H9 (cell line): ENCODE measurements around the gene KCNMA1. TPM values are rescaled to one million over a fixed set of nuclear protein-coding genes. Genes with fewer than 3 reads are reported as not detected.

ENCODE experiments used
- DNase-seq: peaks from one replicate; pipeline ENCODE4 v3.0.0-alpha.2; 2017
- H2AFZ ChIP-seq: one replicate; pipeline ENCODE4 v1.6.1; 2013; ENCODE audit warnings: mild to moderate bottlenecking, low read length, control low read depth, moderate library complexity
- H2AK5ac ChIP-seq: 2 replicates; pipeline ENCODE4 v1.6.1; 2013; ENCODE audit warnings: low read length, control low read depth, mixed read lengths; ENCODE audit not compliant: insufficient read length
- H2BK120ac ChIP-seq: one replicate; pipeline ENCODE4 v1.6.1; 2013; ENCODE audit warnings: low read depth, mild to moderate bottlenecking, low read length, control low read depth, inconsistent platforms; ENCODE audit not compliant: poor library complexity, severe bottlenecking
- H2BK12ac ChIP-seq: 2 replicates; pipeline ENCODE4 v1.6.1; 2013; ENCODE audit warnings: low read length, control low read depth, mixed read lengths, low read depth; ENCODE audit not compliant: insufficient read length
- H2BK15ac ChIP-seq: 2 replicates; pipeline ENCODE4 v1.6.1; 2013; ENCODE audit warnings: low read depth, low read length, control low read depth
- H2BK20ac ChIP-seq: one replicate; pipeline ENCODE4 v1.6.1; 2013; ENCODE audit warnings: low read depth, mild to moderate bottlenecking, low read length, control low read depth, inconsistent platforms; ENCODE audit not compliant: poor library complexity, severe bottlenecking
- H2BK5ac ChIP-seq: 2 replicates; pipeline ENCODE4 v1.6.1; 2013; ENCODE audit warnings: low read length, control low read depth, mixed read lengths; ENCODE audit not compliant: insufficient read length
- H3K14ac ChIP-seq: 2 replicates; pipeline ENCODE4 v1.6.1; 2013; ENCODE audit warnings: low read length, control low read depth; ENCODE audit not compliant: insufficient read depth
- H3K18ac ChIP-seq: 2 replicates; pipeline ENCODE4 v1.6.1; 2013; ENCODE audit warnings: low read depth, mild to moderate bottlenecking, mixed read lengths, low read length, control low read depth; ENCODE audit not compliant: insufficient read length
- H3K23ac ChIP-seq: 2 replicates; pipeline ENCODE4 v1.6.1; 2013; ENCODE audit warnings: low read length, control low read depth, mixed read lengths, low read depth; ENCODE audit not compliant: insufficient read length
- H3K23me2 ChIP-seq: 2 replicates; pipeline ENCODE4 v1.6.1; 2013; ENCODE audit warnings: low read depth, mild to moderate bottlenecking, mixed read lengths, low read length, control low read depth; ENCODE audit not compliant: insufficient read length, poor library complexity, severe bottlenecking
- H3K27ac ChIP-seq: 2 replicates; pipeline ENCODE4 v1.5.1; 2013; ENCODE audit warnings: low read length, control low read depth, mixed read lengths, low read depth; ENCODE audit not compliant: insufficient read length
- H3K27me3 ChIP-seq: 2 replicates; pipeline ENCODE4 v1.6.1; 2013; ENCODE audit warnings: low read length, control low read depth, inconsistent platforms; ENCODE audit not compliant: insufficient read depth
- H3K4ac ChIP-seq: 2 replicates; pipeline ENCODE4 v1.6.1; 2013; ENCODE audit warnings: low read depth, mild to moderate bottlenecking, control low read depth, inconsistent platforms, low read length, moderate library complexity
- H3K4me1 ChIP-seq: 2 replicates; pipeline ENCODE4 v1.6.1; 2013; ENCODE audit warnings: low read length, control low read depth, inconsistent platforms; ENCODE audit not compliant: insufficient read depth
- H3K4me2 ChIP-seq: 2 replicates; pipeline ENCODE4 v1.6.1; 2013; ENCODE audit warnings: low read length, control low read depth, mixed read lengths; ENCODE audit not compliant: insufficient read length, insufficient read depth
- H3K56ac ChIP-seq: 2 replicates; pipeline ENCODE4 v1.6.1; 2013; ENCODE audit warnings: low read depth, mild to moderate bottlenecking, mixed read lengths, low read length, control low read depth; ENCODE audit not compliant: insufficient read length
- H3K79me1 ChIP-seq: 2 replicates; pipeline ENCODE4 v1.6.1; 2013; ENCODE audit warnings: low read depth, mild to moderate bottlenecking, moderate library complexity, low read length, control low read depth, inconsistent platforms; ENCODE audit not compliant: insufficient read depth, poor library complexity, severe bottlenecking
- H3K79me2 ChIP-seq: 2 replicates; pipeline ENCODE4 v1.6.1; 2013; ENCODE audit warnings: low read length, control low read depth, inconsistent platforms; ENCODE audit not compliant: insufficient read depth
- H3K9ac ChIP-seq: 2 replicates; pipeline ENCODE4 v1.6.1; 2013; ENCODE audit warnings: low read length, control low read depth, mixed read lengths; ENCODE audit not compliant: insufficient read length; ENCODE audit errors: extremely low read depth
- H3K9me3 ChIP-seq: one replicate; pipeline ENCODE4 v1.6.1; 2013; ENCODE audit warnings: low read depth, low read length, inconsistent platforms; ENCODE audit not compliant: control insufficient read depth
- H3T11ph ChIP-seq: one replicate; pipeline ENCODE4 v1.6.1; 2013; ENCODE audit warnings: mild to moderate bottlenecking, low read length, control low read depth, inconsistent platforms
- H4K20me1 ChIP-seq: one replicate; pipeline ENCODE4 v1.6.1; 2013; ENCODE audit not compliant: control insufficient read depth, insufficient read length, insufficient read depth
- H4K5ac ChIP-seq: 2 replicates; pipeline ENCODE4 v1.6.1; 2013; ENCODE audit warnings: low read depth, mild to moderate bottlenecking, mixed read lengths, low read length, control low read depth; ENCODE audit not compliant: insufficient read length
- H4K8ac ChIP-seq: replicated peaks from 2 replicates; pipeline ENCODE4 v1.6.1; 2013; ENCODE audit warnings: low read length, control low read depth, mixed read lengths, low read depth; ENCODE audit not compliant: insufficient read length
- H4K91ac ChIP-seq: 2 replicates; pipeline ENCODE4 v1.6.1; 2013; ENCODE audit warnings: low read depth, mild to moderate bottlenecking, moderate library complexity, mixed read lengths, low read length, control low read depth; ENCODE audit not compliant: insufficient read length
- H3K27ac Mint-ChIP-seq, 3 experiments: 2 replicates in 2 of 3; 3 replicates in 1 of 3; pipeline ENCODE4 v1.8.0; 2020 to 2021; ENCODE audit warnings: mixed read lengths in 3 of 3, mild to moderate bottlenecking in 1 of 3, moderate library complexity in 1 of 3
- H3K27me3 Mint-ChIP-seq: 2 replicates; pipeline ENCODE4 v1.8.0; 2021; ENCODE audit warnings: low read depth, mild to moderate bottlenecking, moderate library complexity, mixed read lengths
- H3K36me3 Mint-ChIP-seq, 3 experiments: 2 replicates in 2 of 3; 3 replicates in 1 of 3; pipeline ENCODE4 v1.8.0; 2020 to 2021; ENCODE audit warnings: low read depth in 3 of 3, mixed read lengths in 3 of 3; ENCODE audit not compliant: insufficient read depth in 1 of 3
- H3K4me1 Mint-ChIP-seq, 2 experiments: 2 replicates each; pipeline ENCODE4 v1.8.0; 2020; ENCODE audit warnings: mixed read lengths in 2 of 2
- H3K4me3 Mint-ChIP-seq, 2 experiments: 2 replicates in 1 of 2; 3 replicates in 1 of 2; pipeline ENCODE4 v1.8.0; 2020 to 2021; ENCODE audit warnings: mild to moderate bottlenecking in 2 of 2, mixed read lengths in 2 of 2, moderate library complexity in 1 of 2
- H3K9me3 Mint-ChIP-seq, 2 experiments: 2 replicates in 1 of 2; 3 replicates in 1 of 2; pipeline ENCODE4 v1.8.0; 2020; ENCODE audit warnings: mild to moderate bottlenecking in 2 of 2, mixed read lengths in 2 of 2, moderate library complexity in 1 of 2
- CTCF ChIP-seq: fragments of 200-600 bp; sonication (generic); conservative IDR thresholded peaks from 3 replicates; pipeline ENCODE4 v1.8.0; 2021; ENCODE audit warnings: antibody characterized with exemption, mild to moderate bottlenecking
- WGBS: extraction: QIAGEN DNeasy Blood & Tissue Kit; methylation state at CpG from one replicate; pipeline ENCODE4 v1.1.7; 2013; ENCODE audit warnings: missing lambda C conversion rate, low lambda C conversion rate, mixed read lengths; ENCODE audit not compliant: insufficient read length; ENCODE audit errors: extremely low coverage; 5-methylcytosine and 5-hydroxymethylcytosine counted together
- total RNA-seq: library from RNA; stranded (reverse); gene quantifications from 2 replicates; pipeline ENCODE4 v1.2.1, GENCODE V29; 2021

KCNMA1 gene
- total RNA-seq, 1 experiment from 2014 or later = 2.0 TPM

DNA sequence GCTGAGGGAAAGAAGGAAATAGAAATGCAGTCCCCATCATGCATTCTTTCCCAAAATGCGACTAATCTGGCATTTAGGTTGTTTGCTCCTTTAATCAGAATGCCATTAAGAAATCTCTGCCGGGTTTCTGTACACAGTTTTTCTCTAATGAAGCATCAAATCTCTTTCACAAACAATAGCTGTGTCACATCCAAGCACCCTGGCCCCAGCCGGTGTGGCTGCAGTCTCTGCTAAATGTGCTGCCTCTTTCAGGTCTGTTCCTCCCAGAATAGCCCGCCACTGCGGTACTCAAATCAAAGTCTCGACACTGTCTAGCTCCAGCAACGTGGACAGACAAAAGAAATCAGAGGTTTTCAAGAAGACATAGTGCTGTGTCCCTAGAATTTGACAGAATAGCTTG is 343.8 kb downstream of the KCNMA1 start:
- Histone ChIP-seq H4K20me1 (no peaks in the 10 kb centered on the region), H3K79me2 (no peaks in the 10 kb centered on the region), H2BK120ac (no peak overlapping the region), H3K23me2 (no peaks in the 10 kb centered on the region), H3K14ac (no peak overlapping the region; the same call in 1 of the 2 replicates), H3K56ac (no peak overlapping the region), H3K27ac (no peak overlapping the region), H2AFZ (no peak overlapping the region), H3K79me1 (no peaks in the 10 kb centered on the region), H2BK5ac (no peak overlapping the region), H3K9me3 (no peaks in the 10 kb centered on the region), H3K9ac (no peak overlapping the region), H3K4me1 (peaks cover 2% of the 10 kb centered on the region), H3K18ac (no peak overlapping the region), H2BK20ac (no peak overlapping the region), H2AK5ac (no peak overlapping the region), H3K4me2 (no peak overlapping the region), H4K8ac (no peak overlapping the region), H2BK12ac (no peak overlapping the region), H3T11ph (no peak overlapping the region), H3K27me3 (no peaks in the 10 kb centered on the region), H3K4ac (no peak overlapping the region), H4K5ac (no peak overlapping the region), H4K91ac (no peak overlapping the region), H3K23ac (no peak overlapping the region), H2BK15ac (no peak overlapping the region)
- DNase-seq = no peak
- WGBS = no CpG with 5 or more reads among the region's 7 CpGs
- no peaks in the 10 kb centered on the region for H3K9me3 Mint-ChIP-seq
- H3K36me3 Mint-ChIP-seq = no peaks in the 10 kb centered on the region
- H3K4me1 Mint-ChIP-seq = peaks cover 26 to 38% of the 10 kb centered on the region in 2 experiments
- no peak overlapping the region for H3K27ac Mint-ChIP-seq
- H3K27me3 Mint-ChIP-seq = peaks cover 5% of the 10 kb centered on the region
- H3K4me3 Mint-ChIP-seq = no peak overlapping the region
- no peak for TF ChIP-seq CTCF
